Ovary (tissue), 3 donors: ENCODE results near the gene SERPINI1.

Experiments
- EP300 ChIP-seq: sonication (generic); formaldehyde crosslinking; IDR thresholded peaks from one replicate; pipeline ENCODE4 v1.6.1; 2017; ENCODE audit warnings: antibody characterized with exemption
- POLR2A ChIP-seq: fragments of 450-650 bp; IDR thresholded peaks from one replicate; pipeline ENCODE4 v1.6.1; 2017; ENCODE audit warnings: antibody characterized with exemption, mild to moderate bottlenecking, moderate library complexity
- TF ChIP-seq, protein P1 (sequence below), 3 donors: fragments of 450-650 bp in 2 of 3; fragments of 200-600 bp in 1 of 3; IDR thresholded peaks; one replicate each; pipeline versions ENCODE4 v1.5.1 to v1.8.0; 2016 to 2022; ENCODE audit warnings: antibody characterized with exemption in 3 of 3, mild to moderate bottlenecking in 1 of 3
- donor health status: DM: no; HTN: no; CAD: no.

DNA sequence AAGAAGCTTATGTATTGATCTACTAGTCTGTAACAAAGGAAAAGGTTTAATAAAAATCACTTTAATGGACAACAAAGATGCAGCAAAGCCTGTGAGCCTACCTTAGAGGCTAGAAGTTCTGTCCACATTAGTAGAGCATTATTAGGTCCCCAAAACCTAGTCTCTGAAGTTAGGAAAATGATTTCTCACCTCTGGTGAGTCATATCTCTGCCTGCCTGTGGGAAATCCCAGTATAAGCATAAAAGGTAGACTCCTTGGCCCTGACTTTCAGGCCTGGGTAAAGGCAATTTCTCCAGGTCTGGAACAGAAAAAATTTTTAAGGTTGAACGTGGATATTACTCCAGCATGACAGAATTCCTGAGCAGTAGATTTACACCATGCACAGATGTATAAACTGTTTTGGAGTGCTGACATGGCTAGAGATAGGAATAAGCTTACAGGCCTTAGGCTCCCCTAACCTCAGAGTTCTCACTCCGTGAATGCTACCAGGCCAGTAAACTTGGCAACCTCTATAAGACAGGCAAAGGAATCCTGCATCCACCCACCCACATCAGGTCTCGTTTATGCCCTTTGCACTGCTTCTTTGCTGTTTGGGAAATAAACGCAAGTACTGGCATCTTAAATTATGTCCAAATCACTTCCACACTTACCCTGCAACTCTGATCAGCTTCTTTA, 104.1 kb downstream of the SERPINI1 start:
- TF ChIP-seq, protein P1, sequence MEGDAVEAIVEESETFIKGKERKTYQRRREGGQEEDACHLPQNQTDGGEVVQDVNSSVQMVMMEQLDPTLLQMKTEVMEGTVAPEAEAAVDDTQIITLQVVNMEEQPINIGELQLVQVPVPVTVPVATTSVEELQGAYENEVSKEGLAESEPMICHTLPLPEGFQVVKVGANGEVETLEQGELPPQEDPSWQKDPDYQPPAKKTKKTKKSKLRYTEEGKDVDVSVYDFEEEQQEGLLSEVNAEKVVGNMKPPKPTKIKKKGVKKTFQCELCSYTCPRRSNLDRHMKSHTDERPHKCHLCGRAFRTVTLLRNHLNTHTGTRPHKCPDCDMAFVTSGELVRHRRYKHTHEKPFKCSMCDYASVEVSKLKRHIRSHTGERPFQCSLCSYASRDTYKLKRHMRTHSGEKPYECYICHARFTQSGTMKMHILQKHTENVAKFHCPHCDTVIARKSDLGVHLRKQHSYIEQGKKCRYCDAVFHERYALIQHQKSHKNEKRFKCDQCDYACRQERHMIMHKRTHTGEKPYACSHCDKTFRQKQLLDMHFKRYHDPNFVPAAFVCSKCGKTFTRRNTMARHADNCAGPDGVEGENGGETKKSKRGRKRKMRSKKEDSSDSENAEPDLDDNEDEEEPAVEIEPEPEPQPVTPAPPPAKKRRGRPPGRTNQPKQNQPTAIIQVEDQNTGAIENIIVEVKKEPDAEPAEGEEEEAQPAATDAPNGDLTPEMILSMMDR (IDR thresholded peaks at IDR 0.05) = no peak
- no peak for TF ChIP-seq EP300
- TF ChIP-seq POLR2A = no peak
